ENCODE data around the gene ZNF701.
"Not testable (repeated sequence)": the region's sequence is repeated elsewhere in the genome, so short reads cannot be mapped to it uniquely, and the experiment has no call there.

The ZNF701 gene

GRCh38 chr19:52584736-52585440 lies 14.8 kb downstream of the ZNF701 start:
- DNase-seq (ENCODE audit: low spot score): no peak
- in situ Hi-C loops (cut with MboI; ENCODE audit: low sequenced_read_pairs, unreplicated experiment): no loop called here
- no peak for TF ChIP-seq CTCF (IDR thresholded peaks at IDR 0.05; ENCODE audit: borderline replicate concordance, control extremely low read depth, extremely low read depth, insufficient read depth, missing control alignments)

GRCh38 chr19:52585604-52586003 lies 15.5 kb downstream of the ZNF701 start:
- no peak for TF ChIP-seq CTCF (IDR thresholded peaks at IDR 0.05; ENCODE audit: borderline replicate concordance, control extremely low read depth, extremely low read depth, insufficient read depth, missing control alignments)
- DNase-seq (ENCODE audit: low spot score): no peak
- in situ Hi-C loops (cut with MboI; ENCODE audit: low sequenced_read_pairs, unreplicated experiment): no loop called here

- in situ Hi-C loops (cut with MboI; ENCODE audit: low sequenced_read_pairs, unreplicated experiment): no loop called here
- TF ChIP-seq CTCF (IDR thresholded peaks at IDR 0.05; ENCODE audit: borderline replicate concordance, control extremely low read depth, extremely low read depth, insufficient read depth, missing control alignments): no peak
- DNase-seq (ENCODE audit: low spot score): no peak
These were observed 20.6 kb downstream of the ZNF701 start for GRCh38 chr19:52590728-52591127.

- in situ Hi-C loops (cut with MboI; ENCODE audit: low sequenced_read_pairs, unreplicated experiment): no loop called here
- no peak for TF ChIP-seq CTCF (IDR thresholded peaks at IDR 0.05; ENCODE audit: borderline replicate concordance, control extremely low read depth, extremely low read depth, insufficient read depth, missing control alignments)
- DNase-seq (ENCODE audit: low spot score): no peak
These were observed 22.2 kb downstream of the ZNF701 start for GRCh38 chr19:52592301-52592700.

GRCh38 chr19:52593441-52593840 lies 23.4 kb downstream of the ZNF701 start:
- in situ Hi-C loops (cut with MboI; ENCODE audit: low sequenced_read_pairs, unreplicated experiment); DNase-seq (ENCODE audit: low spot score): not testable (repeated sequence)

GRCh38 chr19:52599241-52599640 lies 29.2 kb downstream of the ZNF701 start:
- no peak for DNase-seq (ENCODE audit: low spot score)
- no peak for TF ChIP-seq CTCF (IDR thresholded peaks at IDR 0.05; ENCODE audit: borderline replicate concordance, control extremely low read depth, extremely low read depth, insufficient read depth, missing control alignments)
- in situ Hi-C loops (cut with MboI; ENCODE audit: low sequenced_read_pairs, unreplicated experiment): no loop called here

GRCh38 chr19:52600639-52601024 lies 30.5 kb downstream of the ZNF701 start:
- in situ Hi-C loops (cut with MboI; ENCODE audit: low sequenced_read_pairs, unreplicated experiment): no loop called here

More at GRCh38 chr19:52600639-52601024, 30.5 kb downstream of the ZNF701 start:
- TF ChIP-seq CTCF (IDR thresholded peaks at IDR 0.05; ENCODE audit: borderline replicate concordance, control extremely low read depth, extremely low read depth, insufficient read depth, missing control alignments): no peak
- DNase-seq (ENCODE audit: low spot score): no peak
